ENCODE results near the gene TMEM179. TPM values are rescaled to one million over a fixed set of nuclear protein-coding genes. Genes with fewer than 3 reads are reported as not detected.

Gene TMEM179
- total and polyA plus RNA-seq, 2 experiments from 2014 or later = 3.6 to 8.6 TPM

DNA sequence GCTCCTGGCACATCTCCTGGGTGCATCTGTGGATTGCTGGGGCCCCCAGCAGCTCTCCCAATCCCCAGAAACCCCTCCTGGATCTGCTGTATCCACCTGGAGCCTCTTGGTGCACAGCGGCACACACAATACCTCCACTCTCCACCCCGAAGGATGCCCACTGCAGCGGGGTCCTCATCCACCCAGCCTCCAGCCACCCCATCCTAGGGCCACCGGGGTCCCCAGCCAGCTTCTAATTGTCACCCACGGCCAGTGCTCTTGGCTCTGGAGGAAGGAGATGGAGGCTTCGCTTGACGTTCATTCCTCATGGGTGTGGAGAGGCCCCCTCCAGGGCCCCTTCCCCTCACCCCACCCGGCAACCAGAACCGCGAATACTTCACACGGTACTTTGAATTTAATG lies 31.6 kb upstream of the TMEM179 start:
- H3K4me3 ChIP-seq = no peak overlapping the region
- no peak for DNase-seq (ENCODE audit: low read depth in 1 of 2, low spot score in 1 of 2)
- no peaks in the 10 kb centered on the region for H3K27me3 ChIP-seq
- H3K36me3 ChIP-seq = no peaks in the 10 kb centered on the region
- H3K4me1 ChIP-seq (ENCODE audit: low read depth) = peaks cover 13% of the 10 kb centered on the region
- TF ChIP-seq, protein P1, sequence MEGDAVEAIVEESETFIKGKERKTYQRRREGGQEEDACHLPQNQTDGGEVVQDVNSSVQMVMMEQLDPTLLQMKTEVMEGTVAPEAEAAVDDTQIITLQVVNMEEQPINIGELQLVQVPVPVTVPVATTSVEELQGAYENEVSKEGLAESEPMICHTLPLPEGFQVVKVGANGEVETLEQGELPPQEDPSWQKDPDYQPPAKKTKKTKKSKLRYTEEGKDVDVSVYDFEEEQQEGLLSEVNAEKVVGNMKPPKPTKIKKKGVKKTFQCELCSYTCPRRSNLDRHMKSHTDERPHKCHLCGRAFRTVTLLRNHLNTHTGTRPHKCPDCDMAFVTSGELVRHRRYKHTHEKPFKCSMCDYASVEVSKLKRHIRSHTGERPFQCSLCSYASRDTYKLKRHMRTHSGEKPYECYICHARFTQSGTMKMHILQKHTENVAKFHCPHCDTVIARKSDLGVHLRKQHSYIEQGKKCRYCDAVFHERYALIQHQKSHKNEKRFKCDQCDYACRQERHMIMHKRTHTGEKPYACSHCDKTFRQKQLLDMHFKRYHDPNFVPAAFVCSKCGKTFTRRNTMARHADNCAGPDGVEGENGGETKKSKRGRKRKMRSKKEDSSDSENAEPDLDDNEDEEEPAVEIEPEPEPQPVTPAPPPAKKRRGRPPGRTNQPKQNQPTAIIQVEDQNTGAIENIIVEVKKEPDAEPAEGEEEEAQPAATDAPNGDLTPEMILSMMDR (IDR thresholded peaks at IDR 0.05; ENCODE audit: low read depth, low read length) = no peak
- no peaks in the 10 kb centered on the region for H3K9me3 ChIP-seq (ENCODE audit: low read depth)
- H3K27ac ChIP-seq = no peak overlapping the region

DNA sequence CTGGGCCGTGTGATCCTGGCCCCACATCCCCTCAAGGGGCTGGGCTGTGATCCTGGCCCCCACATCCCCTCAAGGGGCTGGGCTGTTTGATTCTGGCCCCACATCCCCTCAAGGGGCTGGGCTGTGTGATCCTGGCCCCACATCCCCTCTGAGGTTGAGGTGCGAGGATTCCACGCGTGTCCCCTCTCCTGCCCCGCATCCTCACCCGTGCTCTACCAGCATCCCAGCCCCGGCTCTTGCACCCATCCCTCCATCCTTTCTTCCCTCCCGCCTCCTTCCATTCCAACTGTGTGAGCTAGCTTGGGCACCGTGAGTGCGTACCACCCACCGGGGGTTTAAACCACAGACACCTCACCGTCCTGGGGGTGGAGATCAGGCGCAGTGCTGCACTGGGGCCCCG lies 31.1 kb upstream of the TMEM179 start:
- Histone ChIP-seq H3K27ac (no peak overlapping the region), H3K27me3 (no peaks in the 10 kb centered on the region), H3K9me3 (ENCODE audit: low read depth) (no peaks in the 10 kb centered on the region), H3K4me1 (ENCODE audit: low read depth) (peaks cover 13% of the 10 kb centered on the region), H3K4me3 (no peak overlapping the region), H3K36me3 (no peaks in the 10 kb centered on the region)
- TF ChIP-seq, protein P1 (IDR thresholded peaks at IDR 0.05; ENCODE audit: low read depth, low read length) = no peak
- no peak for DNase-seq (ENCODE audit: low read depth in 1 of 2, low spot score in 1 of 2)

- no peaks in the 10 kb centered on the region for H3K9me3 ChIP-seq (ENCODE audit: low read depth)
- TF ChIP-seq, protein P1 (IDR thresholded peaks at IDR 0.05; ENCODE audit: low read depth, low read length) = no peak
- no peaks in the 10 kb centered on the region for H3K36me3 ChIP-seq
- peaks cover 13% of the 10 kb centered on the region for H3K4me1 ChIP-seq (ENCODE audit: low read depth)
- no peak overlapping the region for H3K27ac ChIP-seq
- no peaks in the 10 kb centered on the region for H3K27me3 ChIP-seq
- DNase-seq (ENCODE audit: low read depth in 1 of 2, low spot score in 1 of 2) = no peak
- no peak overlapping the region for H3K4me3 ChIP-seq
Observed at GRCh38 chr14:104634886-104635570, 30.5 kb upstream of the TMEM179 start.

DNA sequence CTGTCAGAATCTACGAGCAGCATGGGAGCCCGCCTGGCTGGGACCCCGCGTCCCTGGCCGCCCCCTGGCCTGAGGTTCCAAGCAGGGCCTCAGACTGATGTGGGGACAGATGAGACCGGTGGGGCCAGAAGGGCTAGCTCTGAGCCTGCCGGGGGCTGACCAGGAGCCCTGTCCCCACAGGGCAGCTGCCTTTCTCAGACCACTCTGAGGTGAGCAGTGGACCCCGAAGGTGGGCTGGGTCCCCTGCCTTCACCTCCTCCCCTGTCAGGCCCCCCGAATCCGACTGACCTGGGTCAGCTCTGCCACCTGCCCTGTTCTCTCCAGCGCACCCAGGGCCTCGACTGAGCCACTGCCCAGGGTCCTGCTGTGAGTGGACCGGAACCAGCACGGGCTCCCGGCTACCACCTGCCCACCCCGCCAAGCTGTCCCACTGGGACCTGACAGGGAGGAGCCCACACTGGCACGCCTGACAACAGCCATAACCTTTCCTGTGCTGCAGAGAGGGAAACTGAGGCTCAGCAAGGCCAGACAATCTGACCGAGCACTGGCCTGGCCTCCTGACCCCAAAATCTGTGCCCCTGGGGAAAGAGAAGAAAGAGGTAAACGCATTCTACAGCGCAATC lies 29.7 kb upstream of the TMEM179 start:
- TF ChIP-seq, protein P1 (IDR thresholded peaks at IDR 0.05; ENCODE audit: low read depth, low read length) = no peak
- Histone ChIP-seq H3K4me1 (ENCODE audit: low read depth) (peaks cover 13% of the 10 kb centered on the region), H3K4me3 (no peak overlapping the region), H3K9me3 (ENCODE audit: low read depth) (no peaks in the 10 kb centered on the region), H3K27me3 (no peaks in the 10 kb centered on the region), H3K36me3 (no peaks in the 10 kb centered on the region), H3K27ac (no peak overlapping the region)
- no peak for DNase-seq (ENCODE audit: low read depth in 1 of 2, low spot score in 1 of 2)

DNA sequence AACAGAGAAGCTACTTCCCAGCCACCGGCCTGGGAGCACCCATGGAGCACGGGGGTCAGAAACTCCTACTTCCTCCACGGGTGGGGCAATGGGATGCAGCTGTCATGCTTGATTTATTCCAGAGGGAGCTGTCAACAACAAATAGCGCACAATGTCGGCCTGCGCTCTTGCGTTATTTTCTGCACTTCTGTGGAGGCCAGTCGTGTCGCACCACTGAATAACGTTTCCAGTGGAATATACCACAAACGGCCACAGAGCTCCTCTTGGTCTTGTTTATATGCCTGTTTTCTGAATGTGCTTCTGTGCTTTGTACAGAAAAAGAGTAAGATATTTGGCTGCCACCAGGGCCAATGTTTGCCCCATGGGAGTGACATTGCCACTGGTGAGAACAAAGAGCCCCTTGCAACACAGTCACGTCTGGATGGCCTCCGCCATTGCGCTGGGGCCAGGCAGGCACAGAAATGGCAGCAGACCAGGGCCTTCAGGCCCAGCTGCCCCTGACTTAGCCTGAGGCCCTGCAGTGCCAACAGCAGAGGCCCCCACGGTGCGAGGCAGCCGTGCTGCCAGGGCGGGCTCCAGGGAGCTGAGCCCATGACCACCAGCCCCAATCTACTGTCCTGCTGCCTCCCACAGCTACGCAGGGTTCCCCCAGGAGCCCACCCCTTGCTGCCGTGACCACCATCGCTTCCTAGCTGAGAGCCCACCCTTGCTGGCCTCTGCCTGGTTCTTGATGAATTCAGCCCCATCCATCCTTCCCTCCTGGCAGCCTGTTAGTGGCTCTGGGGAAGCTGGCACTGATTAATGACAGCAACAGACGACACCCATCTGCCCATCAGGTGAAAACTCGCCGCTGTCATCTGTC lies 28.9 kb upstream of the TMEM179 start:
- Histone ChIP-seq H3K4me1 (ENCODE audit: low read depth) (peaks cover 9% of the 10 kb centered on the region), H3K4me3 (no peak overlapping the region), H3K27me3 (no peaks in the 10 kb centered on the region), H3K9me3 (ENCODE audit: low read depth) (no peaks in the 10 kb centered on the region), H3K27ac (no peak overlapping the region), H3K36me3 (no peaks in the 10 kb centered on the region)
- TF ChIP-seq, protein P1 (IDR thresholded peaks at IDR 0.05; ENCODE audit: low read depth, low read length) = no peak
- no peak for DNase-seq (ENCODE audit: low read depth in 1 of 2, low spot score in 1 of 2)
